Measurements from ENCODE around the gene TNKS2.

The TNKS2 gene

DNA sequence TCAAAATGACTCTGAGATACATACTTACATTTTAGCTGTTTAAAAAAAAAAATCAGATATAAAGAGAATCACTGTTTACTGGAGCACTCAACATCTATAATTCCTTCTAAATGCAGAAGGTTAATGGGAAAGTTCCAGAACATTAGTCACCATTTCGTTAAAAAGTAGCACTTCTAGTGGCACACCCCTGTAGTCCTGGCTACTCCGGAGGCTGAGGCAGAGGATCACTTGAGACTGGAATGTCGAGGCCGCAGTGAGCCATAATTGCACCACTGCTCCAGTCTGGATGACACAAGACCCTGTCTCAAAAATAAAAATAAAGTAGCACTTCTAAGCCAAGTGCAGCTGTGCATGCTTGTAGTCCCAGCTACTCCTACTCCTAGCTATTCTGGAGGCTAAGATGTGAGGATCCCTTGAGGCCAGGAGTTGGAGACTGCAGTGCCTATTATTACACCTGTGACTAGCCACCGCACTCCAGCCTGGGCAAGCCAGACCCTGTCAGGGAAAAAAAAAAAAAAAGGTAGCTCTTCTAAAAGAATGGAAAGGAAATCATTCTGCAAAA lies 108.9 kb downstream of the TNKS2 start:
- H3K4me1 ChIP-seq (ENCODE audit: insufficient read depth, low read length, poor library complexity, severe bottlenecking) = peaks cover 24% of the 10 kb centered on the region
- peak overlapping the region; percentile 85 for H3K4me3 ChIP-seq (ENCODE audit: low read length, poor library complexity, severe bottlenecking)
- no peaks in the 10 kb centered on the region for H3K36me3 ChIP-seq (ENCODE audit: insufficient read depth, low read length)
- no peak overlapping the region for H2AFZ ChIP-seq (ENCODE audit: low read length)
- H3K9me3 ChIP-seq (ENCODE audit: insufficient read depth, low read depth, low read length) = no peaks in the 10 kb centered on the region
- no peaks in the 10 kb centered on the region for H3K9me2 ChIP-seq (replicated peaks; ENCODE audit: low read depth, low read length)
- peaks cover 6% of the 10 kb centered on the region; the same call in 1 of the 2 replicates for H3F3A ChIP-seq (ENCODE audit: low read depth)
- no peaks in the 10 kb centered on the region for H3K27me3 ChIP-seq (ENCODE audit: insufficient read depth, low read length, poor library complexity, severe bottlenecking)
- TF ChIP-seq EZH2phosphoT487 (IDR thresholded peaks at IDR 0.05; ENCODE audit: borderline replicate concordance) = no peak
- TF ChIP-seq CTCF (conservative IDR thresholded peaks at IDR 0.05; ENCODE audit: low read length) = no peak
- peak overlapping the region; percentile 75 for H3K9ac ChIP-seq (ENCODE audit: low read depth, low read length, poor library complexity, severe bottlenecking)
- peaks cover 16% of the 10 kb centered on the region for H3K79me2 ChIP-seq (ENCODE audit: insufficient read depth, low read length)
- H4K20me1 ChIP-seq (ENCODE audit: insufficient read depth, low read length, poor library complexity, severe bottlenecking) = no peaks in the 10 kb centered on the region
- peak overlapping the region; percentile 89 for H3K4me2 ChIP-seq (ENCODE audit: low read depth, low read length, poor library complexity, severe bottlenecking)

GRCh38 chr10:91907914-91908336 lies 109.7 kb downstream of the TNKS2 start:
- H3K4me1 ChIP-seq (ENCODE audit: insufficient read depth, low read length, poor library complexity, severe bottlenecking) = peaks cover 17% of the 10 kb centered on the region
- H3F3A ChIP-seq (ENCODE audit: low read depth) = peaks cover 6% of the 10 kb centered on the region; the same call in 1 of the 2 replicates
- H3K9ac ChIP-seq (ENCODE audit: low read depth, low read length, poor library complexity, severe bottlenecking) = peak overlapping the region; percentile 75
- H3K9me2 ChIP-seq (replicated peaks; ENCODE audit: low read depth, low read length) = no peaks in the 10 kb centered on the region
- H3K79me2 ChIP-seq (ENCODE audit: insufficient read depth, low read length) = peaks cover 16% of the 10 kb centered on the region
- H3K4me2 ChIP-seq (ENCODE audit: low read depth, low read length, poor library complexity, severe bottlenecking) = peak overlapping the region; percentile 89
- H3K36me3 ChIP-seq (ENCODE audit: insufficient read depth, low read length) = no peaks in the 10 kb centered on the region
- no peaks in the 10 kb centered on the region for H3K27me3 ChIP-seq (ENCODE audit: insufficient read depth, low read length, poor library complexity, severe bottlenecking)
- no peaks in the 10 kb centered on the region for H4K20me1 ChIP-seq (ENCODE audit: insufficient read depth, low read length, poor library complexity, severe bottlenecking)
- no peaks in the 10 kb centered on the region for H3K9me3 ChIP-seq (ENCODE audit: insufficient read depth, low read depth, low read length)
- H3K4me3 ChIP-seq (ENCODE audit: low read length, poor library complexity, severe bottlenecking) = peak overlapping the region; percentile 85
- H2AFZ ChIP-seq (ENCODE audit: low read length) = peak overlapping the region; percentile 94
- TF ChIP-seq EZH2phosphoT487 (IDR thresholded peaks at IDR 0.05; ENCODE audit: borderline replicate concordance) (no peak), CTCF (conservative IDR thresholded peaks at IDR 0.05; ENCODE audit: low read length) (no peak)

GRCh38 chr10:91908337-91909116 lies 110.3 kb downstream of the TNKS2 start:
- Histone ChIP-seq H2AFZ (ENCODE audit: low read length) (peak overlapping the region; percentile 94), H3K9me2 (replicated peaks; ENCODE audit: low read depth, low read length) (no peaks in the 10 kb centered on the region), H3K79me2 (ENCODE audit: insufficient read depth, low read length) (peaks cover 16% of the 10 kb centered on the region), H3K9me3 (ENCODE audit: insufficient read depth, low read depth, low read length) (no peaks in the 10 kb centered on the region), H3K4me1 (ENCODE audit: insufficient read depth, low read length, poor library complexity, severe bottlenecking) (peaks cover 17% of the 10 kb centered on the region), H3K27me3 (ENCODE audit: insufficient read depth, low read length, poor library complexity, severe bottlenecking) (no peaks in the 10 kb centered on the region), H3K4me3 (ENCODE audit: low read length, poor library complexity, severe bottlenecking) (peak overlapping the region; percentile 85), H4K20me1 (ENCODE audit: insufficient read depth, low read length, poor library complexity, severe bottlenecking) (no peaks in the 10 kb centered on the region), H3F3A (ENCODE audit: low read depth) (peaks cover 6% of the 10 kb centered on the region; the same call in 1 of the 2 replicates), H3K9ac (ENCODE audit: low read depth, low read length, poor library complexity, severe bottlenecking) (peak overlapping the region; percentile 75), H3K4me2 (ENCODE audit: low read depth, low read length, poor library complexity, severe bottlenecking) (peak overlapping the region; percentile 95), H3K36me3 (ENCODE audit: insufficient read depth, low read length) (no peaks in the 10 kb centered on the region)
- TF ChIP-seq EZH2phosphoT487 (IDR thresholded peaks at IDR 0.05; ENCODE audit: borderline replicate concordance) = no peak
- peak; percentile 68 for TF ChIP-seq CTCF (conservative IDR thresholded peaks at IDR 0.05; ENCODE audit: low read length)

All from Loucy (cell line).